ENCODE results near the gene CCDC30. TPM values are rescaled to one million over a fixed set of nuclear protein-coding genes. Genes with fewer than 3 reads are reported as not detected.
A peak's percentile ranks its signal among the peaks of the same experiment; 100 is the strongest.

The CCDC30 gene
- polyA plus RNA-seq, 1 donor (not counting 4 experiments of a cell fraction or from before 2014, with no cell fraction given): 0.35 TPM

DNA sequence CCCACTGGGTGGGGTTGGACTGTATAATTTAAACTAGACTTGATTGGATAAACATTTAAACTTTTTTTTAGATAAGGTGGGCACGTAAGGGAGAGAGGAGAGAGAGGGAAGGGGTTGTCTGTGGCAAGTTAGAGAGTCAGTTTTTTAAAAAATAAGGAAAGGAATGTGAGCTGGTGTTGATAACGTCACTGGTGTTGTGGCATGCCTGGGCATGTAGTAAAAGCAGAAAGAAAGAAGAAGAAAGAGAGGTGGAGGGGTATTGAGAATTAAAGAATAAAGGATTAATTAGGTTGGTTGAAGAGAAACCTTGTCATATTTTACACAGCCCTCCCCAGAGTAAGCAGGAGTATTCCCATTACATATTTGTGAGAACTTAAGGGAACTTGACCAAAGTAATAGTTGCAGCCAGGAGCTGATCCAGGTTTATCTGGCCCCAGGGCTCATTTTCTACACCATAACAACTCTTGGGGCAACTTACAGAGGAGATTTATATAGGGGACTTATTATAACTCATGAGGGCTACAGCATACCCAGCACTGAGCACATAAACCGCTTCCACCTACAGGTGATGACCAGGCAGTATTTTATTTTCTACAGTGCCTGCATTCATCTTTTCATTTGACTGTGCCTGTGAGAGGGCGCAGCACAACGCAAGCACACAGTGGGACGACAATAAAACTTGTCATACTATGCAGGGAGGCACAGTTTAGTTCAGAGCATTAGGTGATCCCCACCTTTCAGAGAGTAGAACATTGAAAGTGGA, 70.2 kb downstream of the CCDC30 start:
- Histone ChIP-seq H3K4me3 (ENCODE audit: control insufficient read depth in 2 of 3, extremely low read depth in 1 of 3, insufficient read depth in 2 of 3, low read depth in 1 of 3, low read length in 3 of 3) (no peak overlapping the region), H3K9me1 (ENCODE audit: control insufficient read depth, extremely low read depth, insufficient read depth, low read length) (no peaks in the 10 kb centered on the region), H4K20me1 (ENCODE audit: control insufficient read depth, extremely low read depth, insufficient read depth, low read length) (no peaks in the 10 kb centered on the region), H2AFZ (ENCODE audit: control insufficient read depth, low read length) (peak overlapping the region; percentile 47), H3K27me3 (ENCODE audit: control insufficient read depth, extremely low read depth, insufficient read depth, low read length) (no peaks in the 10 kb centered on the region), H3K27ac (ENCODE audit: control insufficient read depth, insufficient read depth, low read length) (peak overlapping the region; percentile 32), H3K9me3 (ENCODE audit: control insufficient read depth, low read depth, low read length) (no peaks in the 10 kb centered on the region), H3K79me2 (ENCODE audit: control insufficient read depth, insufficient read depth, low read length) (no peaks in the 10 kb centered on the region), H3K9ac (ENCODE audit: control insufficient read depth, extremely low read depth, insufficient read depth, low read length) (no peak overlapping the region), H3K36me3 (ENCODE audit: control insufficient read depth in 2 of 2, extremely low read depth in 1 of 2, insufficient read depth in 2 of 2, low read length in 2 of 2) (no peaks in the 10 kb centered on the region), H3K4me2 (ENCODE audit: control insufficient read depth, extremely low read depth, insufficient read depth, low read depth, low read length) (peak overlapping the region; percentile 43), H3K4me1 (ENCODE audit: control insufficient read depth, extremely low read depth, insufficient read depth, low read length) (peaks cover 15% of the 10 kb centered on the region)
- TF ChIP-seq EZH2 (IDR thresholded peaks at IDR 0.05; ENCODE audit: low read length): no peak
- TF ChIP-seq, protein P1, sequence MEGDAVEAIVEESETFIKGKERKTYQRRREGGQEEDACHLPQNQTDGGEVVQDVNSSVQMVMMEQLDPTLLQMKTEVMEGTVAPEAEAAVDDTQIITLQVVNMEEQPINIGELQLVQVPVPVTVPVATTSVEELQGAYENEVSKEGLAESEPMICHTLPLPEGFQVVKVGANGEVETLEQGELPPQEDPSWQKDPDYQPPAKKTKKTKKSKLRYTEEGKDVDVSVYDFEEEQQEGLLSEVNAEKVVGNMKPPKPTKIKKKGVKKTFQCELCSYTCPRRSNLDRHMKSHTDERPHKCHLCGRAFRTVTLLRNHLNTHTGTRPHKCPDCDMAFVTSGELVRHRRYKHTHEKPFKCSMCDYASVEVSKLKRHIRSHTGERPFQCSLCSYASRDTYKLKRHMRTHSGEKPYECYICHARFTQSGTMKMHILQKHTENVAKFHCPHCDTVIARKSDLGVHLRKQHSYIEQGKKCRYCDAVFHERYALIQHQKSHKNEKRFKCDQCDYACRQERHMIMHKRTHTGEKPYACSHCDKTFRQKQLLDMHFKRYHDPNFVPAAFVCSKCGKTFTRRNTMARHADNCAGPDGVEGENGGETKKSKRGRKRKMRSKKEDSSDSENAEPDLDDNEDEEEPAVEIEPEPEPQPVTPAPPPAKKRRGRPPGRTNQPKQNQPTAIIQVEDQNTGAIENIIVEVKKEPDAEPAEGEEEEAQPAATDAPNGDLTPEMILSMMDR (optimal IDR thresholded peaks at IDR 0.05 in 1 of 3, IDR thresholded peaks at IDR 0.05 in 1 of 3, conservative IDR thresholded peaks at IDR 0.05 in 1 of 3; ENCODE audit: extremely low read depth in 1 of 3, insufficient read depth in 2 of 3, low read length in 3 of 3): no peak
- dilution Hi-C loops (cut with MboI; ENCODE audit: extremely low pct_ligation_motif_present, low sequenced_read_pairs): no loop called here
- FAIRE-seq (no peak), DNase-seq (ENCODE audit: low read depth, low spot score) (no peak)

DNA sequence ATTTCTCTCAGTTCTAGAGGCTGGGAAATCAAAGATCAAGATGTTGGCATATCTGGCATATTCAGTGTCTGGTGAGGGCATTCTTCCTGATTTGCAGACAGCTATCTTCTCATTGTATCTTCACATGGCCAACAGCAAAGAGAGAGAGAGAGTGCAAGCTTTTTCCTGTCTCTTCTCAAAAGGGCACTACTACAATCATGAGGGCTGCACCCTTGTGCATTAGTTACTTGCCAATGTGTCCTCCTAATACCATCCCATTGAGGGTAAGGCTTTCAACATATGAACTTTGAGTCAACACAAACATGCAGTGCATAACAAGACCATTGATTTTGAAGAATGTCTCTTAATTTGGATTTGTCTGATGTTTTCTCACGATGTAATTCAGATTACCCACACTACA, 78.0 kb downstream of the CCDC30 start:
- Histone ChIP-seq H3K4me1 (ENCODE audit: control insufficient read depth, extremely low read depth, insufficient read depth, low read length) (no peaks in the 10 kb centered on the region), H3K27ac (ENCODE audit: control insufficient read depth, insufficient read depth, low read length) (no peak overlapping the region), H3K4me3 (ENCODE audit: control insufficient read depth in 2 of 3, extremely low read depth in 1 of 3, insufficient read depth in 2 of 3, low read depth in 1 of 3, low read length in 3 of 3) (no peak overlapping the region), H2AFZ (ENCODE audit: control insufficient read depth, low read length) (no peak overlapping the region), H3K4me2 (ENCODE audit: control insufficient read depth, extremely low read depth, insufficient read depth, low read depth, low read length) (no peak overlapping the region), H3K27me3 (ENCODE audit: control insufficient read depth, extremely low read depth, insufficient read depth, low read length) (no peaks in the 10 kb centered on the region), H3K79me2 (ENCODE audit: control insufficient read depth, insufficient read depth, low read length) (no peaks in the 10 kb centered on the region), H4K20me1 (ENCODE audit: control insufficient read depth, extremely low read depth, insufficient read depth, low read length) (no peaks in the 10 kb centered on the region), H3K9me3 (ENCODE audit: control insufficient read depth, low read depth, low read length) (no peaks in the 10 kb centered on the region), H3K9me1 (ENCODE audit: control insufficient read depth, extremely low read depth, insufficient read depth, low read length) (no peaks in the 10 kb centered on the region), H3K9ac (ENCODE audit: control insufficient read depth, extremely low read depth, insufficient read depth, low read length) (no peak overlapping the region), H3K36me3 (ENCODE audit: control insufficient read depth in 2 of 2, extremely low read depth in 1 of 2, insufficient read depth in 2 of 2, low read length in 2 of 2) (no peaks in the 10 kb centered on the region)
- TF ChIP-seq, protein P1 (optimal IDR thresholded peaks at IDR 0.05 in 1 of 3, IDR thresholded peaks at IDR 0.05 in 1 of 3, conservative IDR thresholded peaks at IDR 0.05 in 1 of 3; ENCODE audit: extremely low read depth in 1 of 3, insufficient read depth in 2 of 3, low read length in 3 of 3): no peak
- no peak for TF ChIP-seq EZH2 (IDR thresholded peaks at IDR 0.05; ENCODE audit: low read length)
- DNase-seq (ENCODE audit: low read depth, low spot score) (no peak), FAIRE-seq (no peak)
- dilution Hi-C loops (cut with MboI; ENCODE audit: extremely low pct_ligation_motif_present, low sequenced_read_pairs): no loop called here

Measured in keratinocyte (primary cell).